ENCODE data around the gene COLGALT1. TPM values are rescaled to one million over a fixed set of nuclear protein-coding genes. Genes with fewer than 3 reads are reported as not detected.

The COLGALT1 gene
- total RNA-seq, 2 experiments from 2014 or later: 74.6 to 75.0 TPM

DNA sequence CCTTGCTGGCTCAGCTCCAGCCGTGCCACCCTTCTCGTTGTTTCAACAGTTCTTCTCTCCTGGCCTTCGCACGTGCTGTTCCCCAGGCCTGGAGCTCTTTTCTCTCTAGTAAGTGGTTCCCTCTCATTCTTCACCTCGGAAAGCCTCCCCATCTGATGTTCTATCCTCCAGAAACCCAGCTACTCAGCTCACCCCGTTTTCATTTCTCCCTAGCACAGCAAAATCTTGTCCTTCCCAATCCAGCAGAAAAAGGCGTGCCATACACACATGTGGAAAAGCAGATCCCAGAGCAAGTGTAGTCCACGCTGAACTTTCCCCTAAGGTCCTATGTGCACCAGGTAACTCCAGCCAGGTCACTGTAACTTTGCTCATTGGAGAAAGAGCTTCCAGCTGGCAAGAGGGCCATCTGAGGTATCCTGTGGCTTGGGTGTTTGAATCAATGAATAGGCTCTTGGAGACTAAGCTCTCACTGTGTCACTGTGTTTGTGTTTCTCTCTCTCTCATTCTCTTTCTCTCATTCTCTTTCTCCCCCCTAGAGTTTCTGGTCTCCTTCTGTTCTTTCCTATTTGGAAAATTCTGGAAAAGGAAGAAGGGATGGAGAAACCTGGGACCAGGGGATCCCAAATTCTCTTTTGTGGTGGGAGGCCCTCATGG is 49.0 kb downstream of the COLGALT1 start:
- Mint-ChIP-seq H3K36me3 (ENCODE audit: low read depth) (no peaks in the 10 kb centered on the region), H3K4me1 (ENCODE audit: low read depth) (peaks cover 7% of the 10 kb centered on the region), H3K27me3 (ENCODE audit: low read depth) (peaks cover 33% of the 10 kb centered on the region), H3K27ac (no peak overlapping the region), H3K4me3 (no peak overlapping the region), H3K9me3 (ENCODE audit: insufficient read depth) (no peaks in the 10 kb centered on the region)
- ATAC-seq (no peak), DNase-seq (no peak)
- POLR2A ChIA-PET: no interaction called here
- CTCF ChIA-PET: interaction anchor here (0.7 to 3.7 kb wide), 7 partner anchors 17 to 255 kb away, joined by 3 to 23 read pairs (median 3); partner anchors contain the start of genes FCHO1 and RPL18A

DNA sequence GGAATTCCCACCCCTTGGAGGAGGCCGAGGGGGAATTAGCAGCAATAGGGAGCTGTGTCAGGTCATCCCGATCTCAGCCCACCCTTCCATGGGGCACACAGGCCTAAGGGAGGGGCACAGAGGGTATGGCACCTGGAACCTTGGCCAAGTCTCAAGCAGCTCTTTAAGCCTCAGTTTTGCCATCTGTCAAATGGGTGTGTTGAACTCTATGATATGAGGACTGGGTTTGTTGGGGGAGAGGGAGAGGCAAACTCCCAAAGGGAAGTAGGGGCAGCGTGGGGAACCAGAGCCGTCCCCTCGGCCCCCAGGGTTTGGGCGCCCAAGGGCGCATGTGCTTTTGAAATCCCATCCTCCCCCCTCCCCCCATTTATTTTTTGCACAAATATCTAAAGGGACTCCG is 49.7 kb downstream of the COLGALT1 start:
- POLR2A ChIA-PET: interaction anchor here (1.3 kb wide), 1 partner anchor 11 kb away, joined by 3 read pairs; no protein-coding TSS in a partner anchor
- peak overlapping the region; percentile 16 for H3K4me3 Mint-ChIP-seq

DNA sequence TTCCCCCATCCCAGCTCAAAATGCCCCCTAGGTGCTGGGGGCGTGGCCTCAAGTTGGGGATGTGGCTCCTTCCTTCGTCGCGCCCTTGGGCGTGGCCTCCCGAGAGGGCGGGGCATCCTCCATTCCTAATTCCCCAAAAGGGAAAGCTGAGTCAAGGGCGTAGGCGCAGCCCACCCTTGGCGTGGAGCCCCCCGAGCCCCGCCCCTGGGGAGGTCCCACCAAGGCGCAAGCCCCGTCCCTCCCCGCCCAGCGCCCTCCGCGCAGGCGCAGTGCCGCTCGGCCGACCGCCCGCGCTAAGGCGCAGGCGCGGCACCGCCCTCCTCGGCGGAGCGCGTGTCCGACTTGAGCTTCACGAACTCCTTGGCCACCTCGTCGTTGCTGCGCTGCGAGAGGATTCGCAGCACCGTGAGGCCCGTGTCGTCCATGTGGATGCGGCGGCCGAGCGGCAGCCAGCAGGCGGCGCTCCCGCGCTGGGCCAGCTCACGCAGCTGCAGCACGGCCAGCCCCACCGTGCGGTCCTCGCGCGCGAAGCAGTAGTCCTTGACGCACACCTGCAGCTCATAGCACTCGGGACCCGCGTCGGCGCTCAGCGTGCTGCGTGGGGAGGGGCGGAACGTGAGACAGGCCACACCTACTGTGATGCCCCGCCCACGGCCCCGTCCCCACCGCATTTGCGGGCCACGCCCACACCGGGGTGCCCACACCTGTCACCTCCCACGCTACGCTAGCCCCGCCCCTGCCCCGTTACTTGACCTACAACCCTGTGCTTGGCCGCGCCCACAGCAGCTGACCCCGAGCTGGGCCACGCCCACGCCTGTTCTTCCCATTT is 50.5 kb downstream of the COLGALT1 start:
- peak; percentile 80 for DNase-seq
- Mint-ChIP-seq H3K4me3 (peak overlapping the region; percentile 58), H3K4me1 (ENCODE audit: low read depth) (peaks cover 7% of the 10 kb centered on the region), H3K9me3 (ENCODE audit: insufficient read depth) (no peaks in the 10 kb centered on the region), H3K36me3 (ENCODE audit: low read depth) (no peaks in the 10 kb centered on the region), H3K27ac (peak overlapping the region; percentile 51), H3K27me3 (ENCODE audit: low read depth) (peaks cover 32% of the 10 kb centered on the region)
- ChIA-PET CTCF (interaction anchor here (0.6 to 3.7 kb wide), 16 partner anchors 11 to 274 kb away, joined by 3 to 23 read pairs (median 4); partner anchors contain the start of genes FCHO1 and RPL18A), POLR2A (interaction anchor here (0.5 to 1.4 kb wide), 6 partner anchors 11 to 1768 kb away, joined by 3 to 7 read pairs (median 4); partner anchors contain the start of genes CCDC124, JAK3 and MAP1S)
- peak; percentile 87 for ATAC-seq

More for the DNA sequence above, 49.7 kb downstream of the COLGALT1 start:
- ATAC-seq (no peak), DNase-seq (no peak)
- Mint-ChIP-seq H3K36me3 (ENCODE audit: low read depth) (no peaks in the 10 kb centered on the region), H3K27ac (no peak overlapping the region), H3K27me3 (ENCODE audit: low read depth) (peaks cover 33% of the 10 kb centered on the region), H3K4me1 (ENCODE audit: low read depth) (peaks cover 7% of the 10 kb centered on the region), H3K9me3 (ENCODE audit: insufficient read depth) (no peaks in the 10 kb centered on the region)
- CTCF ChIA-PET: interaction anchor here (0.7 to 3.7 kb wide), 6 partner anchors 17 to 275 kb away, joined by 3 to 23 read pairs (median 4); partner anchors contain the start of genes FCHO1 and RPL18A

DNA sequence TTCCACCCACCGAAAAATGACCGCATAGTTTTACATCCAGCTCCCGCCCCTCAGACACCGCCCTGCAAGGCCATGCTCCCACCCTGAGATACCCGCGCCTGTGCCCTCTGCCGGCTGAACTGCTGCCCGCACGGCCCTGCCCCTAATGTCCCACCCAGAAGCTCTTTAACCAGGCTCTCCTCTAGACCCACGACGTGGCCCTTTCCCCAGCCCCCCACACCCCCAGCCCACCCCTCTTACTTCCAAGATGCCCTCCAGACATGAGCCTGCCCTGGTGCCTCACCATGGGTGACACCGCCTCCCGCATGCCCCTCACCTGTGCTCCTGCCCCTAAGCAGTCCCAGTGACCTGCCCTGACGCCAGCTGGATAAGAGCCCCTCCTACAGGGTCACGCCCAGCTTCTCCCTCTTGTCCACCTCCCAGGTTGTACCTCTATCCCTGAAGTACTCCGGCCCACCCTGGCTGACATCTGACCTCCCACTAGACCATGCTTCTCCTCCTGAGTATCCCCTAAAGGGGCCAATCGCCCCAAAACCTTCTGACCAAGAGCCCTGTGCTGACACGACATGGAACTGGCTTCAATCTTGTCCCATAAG is 51.2 kb downstream of the COLGALT1 start:
- POLR2A ChIA-PET: interaction anchor here (0.8 to 1.4 kb wide), 4 partner anchors 10 to 326 kb away, joined by 3 to 5 read pairs (median 4); partner anchors contain the start of genes CCDC124, JAK3 and MAP1S
- DNase-seq (no peak), ATAC-seq (peak; percentile 47)
- H3K36me3 Mint-ChIP-seq (ENCODE audit: low read depth): no peaks in the 10 kb centered on the region
- CTCF ChIA-PET: interaction anchor here (0.6 to 3.7 kb wide), 12 partner anchors 12 to 253 kb away, joined by 3 to 23 read pairs (median 4); partner anchors contain the start of gene RPL18A
- peaks cover 26% of the 10 kb centered on the region for H3K27me3 Mint-ChIP-seq (ENCODE audit: low read depth)
- no peaks in the 10 kb centered on the region for H3K9me3 Mint-ChIP-seq (ENCODE audit: insufficient read depth)
- peak overlapping the region; percentile 58 for H3K4me3 Mint-ChIP-seq
- peak overlapping the region; percentile 51 for H3K27ac Mint-ChIP-seq
- peaks cover 7% of the 10 kb centered on the region for H3K4me1 Mint-ChIP-seq (ENCODE audit: low read depth)

DNA sequence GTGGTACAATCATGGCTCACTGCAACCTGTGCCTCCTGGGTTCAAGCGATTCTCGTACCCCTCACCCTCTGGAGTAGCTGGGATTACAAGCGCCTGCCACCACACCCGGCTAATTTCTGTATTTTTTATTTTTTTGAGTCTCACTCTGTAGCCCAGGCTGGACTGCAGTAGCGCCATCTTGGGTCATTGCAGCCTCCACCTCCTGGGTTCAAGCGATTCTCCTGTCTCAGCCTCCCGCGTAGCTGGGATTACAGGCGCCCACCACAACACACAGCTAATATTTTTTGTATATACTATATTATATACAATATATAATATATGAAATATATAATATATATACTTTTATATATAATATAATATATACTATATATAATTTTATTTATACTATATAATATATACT is 52.5 kb downstream of the COLGALT1 start:
- Mint-ChIP-seq H3K4me1 (ENCODE audit: low read depth) (peaks cover 7% of the 10 kb centered on the region), H3K27ac (no peak overlapping the region), H3K27me3 (ENCODE audit: low read depth) (peaks cover 18% of the 10 kb centered on the region), H3K9me3 (ENCODE audit: insufficient read depth) (no peaks in the 10 kb centered on the region), H3K36me3 (ENCODE audit: low read depth) (no peaks in the 10 kb centered on the region), H3K4me3 (no peak overlapping the region)
- no peak for DNase-seq
- POLR2A ChIA-PET: no interaction called here
- no peak for ATAC-seq
- CTCF ChIA-PET: interaction anchor here (3.7 kb wide), 1 partner anchor 14 kb away, joined by 23 read pairs; no protein-coding TSS in a partner anchor

- Mint-ChIP-seq H3K27me3 (ENCODE audit: low read depth) (peaks cover 5% of the 10 kb centered on the region), H3K27ac (no peak overlapping the region), H3K4me1 (ENCODE audit: low read depth) (peaks cover 7% of the 10 kb centered on the region), H3K36me3 (ENCODE audit: low read depth) (no peaks in the 10 kb centered on the region), H3K4me3 (no peak overlapping the region), H3K9me3 (ENCODE audit: insufficient read depth) (no peaks in the 10 kb centered on the region)
- DNase-seq: no peak
- POLR2A ChIA-PET: no interaction called here
- ATAC-seq: no peak
- CTCF ChIA-PET: interaction anchor here (1.3 to 2.4 kb wide), 3 partner anchors 11 to 115 kb away, joined by 3 to 15 read pairs (median 6); no protein-coding TSS in a partner anchor
Measured at GRCh38 chr19:17610384-17610783, 54.9 kb downstream of the COLGALT1 start.

GRCh38 chr19:17611462-17612244 is 56.2 kb downstream of the COLGALT1 start:
- ATAC-seq (no peak), DNase-seq (no peak)
- no peak overlapping the region for H3K27ac Mint-ChIP-seq
- POLR2A ChIA-PET: no interaction called here
- H3K4me3 Mint-ChIP-seq: no peak overlapping the region
- CTCF ChIA-PET: interaction anchor here (2.4 kb wide), 1 partner anchor 10 kb away, joined by 15 read pairs; no protein-coding TSS in a partner anchor
- no peaks in the 10 kb centered on the region for H3K36me3 Mint-ChIP-seq (ENCODE audit: low read depth)
- H3K27me3 Mint-ChIP-seq (ENCODE audit: low read depth): peaks cover 8% of the 10 kb centered on the region
- H3K9me3 Mint-ChIP-seq (ENCODE audit: insufficient read depth): no peaks in the 10 kb centered on the region
- peaks cover 5% of the 10 kb centered on the region for H3K4me1 Mint-ChIP-seq (ENCODE audit: low read depth)

GRCh38 chr19:17614476-17614875 is 59.0 kb downstream of the COLGALT1 start:
- DNase-seq (no peak), ATAC-seq (no peak)
- Mint-ChIP-seq H3K4me3 (no peak overlapping the region), H3K27me3 (ENCODE audit: low read depth) (peaks cover 21% of the 10 kb centered on the region), H3K27ac (no peak overlapping the region), H3K4me1 (ENCODE audit: low read depth) (peaks cover 2% of the 10 kb centered on the region), H3K36me3 (ENCODE audit: low read depth) (no peaks in the 10 kb centered on the region), H3K9me3 (ENCODE audit: insufficient read depth) (no peaks in the 10 kb centered on the region)
- POLR2A ChIA-PET: interaction anchor here (0.6 kb wide), 1 partner anchor 92 kb away, joined by 3 read pairs; no protein-coding TSS in a partner anchor
- CTCF ChIA-PET: no interaction called here

DNA sequence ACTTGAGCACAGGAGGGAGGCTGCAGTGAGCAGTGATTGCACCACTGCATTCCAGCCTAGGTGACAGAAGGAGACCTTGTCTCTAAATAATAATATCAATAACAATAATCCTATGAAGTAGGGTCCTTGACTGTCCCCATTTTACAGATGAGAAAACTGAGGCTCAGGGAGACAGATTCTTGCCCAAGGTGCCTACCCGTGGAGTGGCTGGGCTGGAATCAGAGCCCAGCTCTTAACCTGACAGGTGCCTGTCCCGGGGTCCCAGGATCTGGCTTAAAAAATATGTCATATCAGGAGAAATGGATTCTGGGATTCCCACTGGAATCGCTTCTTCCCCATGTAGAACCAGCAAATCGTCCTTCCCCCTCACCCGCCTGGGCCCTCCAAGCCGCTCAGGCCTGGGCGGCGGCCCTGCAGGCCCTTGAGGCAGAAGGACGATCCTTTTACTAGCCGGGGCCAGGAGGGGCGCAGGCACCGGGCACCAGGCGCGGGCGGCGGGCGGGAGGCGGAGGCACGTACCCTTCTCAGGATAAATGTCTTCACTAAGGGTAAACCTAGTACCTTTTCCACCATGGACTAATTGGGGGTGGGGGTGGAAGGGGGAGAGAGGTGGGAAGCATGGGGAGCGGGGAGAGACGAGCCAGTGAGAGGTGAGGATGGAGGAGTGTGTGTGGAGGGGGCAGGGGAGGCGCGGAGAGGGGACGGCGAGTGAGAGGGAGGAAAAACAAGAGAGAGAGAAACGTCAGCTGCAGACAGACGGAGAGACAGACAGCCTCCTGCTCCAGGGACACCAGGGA is 60.6 kb downstream of the COLGALT1 start:
- ChIA-PET POLR2A (interaction anchor here (1.1 kb wide), 1 partner anchor 10 kb away, joined by 3 read pairs; no protein-coding TSS in a partner anchor), CTCF (interaction anchor here (0.6 to 0.9 kb wide), 2 partner anchors 10 to 234 kb away, joined by 3 read pairs; no protein-coding TSS in a partner anchor)
- ATAC-seq (peak; percentile 24), DNase-seq (no peak)
- H3K36me3 Mint-ChIP-seq (ENCODE audit: low read depth): no peaks in the 10 kb centered on the region
- no peak overlapping the region for H3K27ac Mint-ChIP-seq
- H3K9me3 Mint-ChIP-seq (ENCODE audit: insufficient read depth): no peaks in the 10 kb centered on the region
- H3K4me3 Mint-ChIP-seq: no peak overlapping the region
- H3K27me3 Mint-ChIP-seq (ENCODE audit: low read depth): peaks cover 21% of the 10 kb centered on the region
- peaks cover 2% of the 10 kb centered on the region for H3K4me1 Mint-ChIP-seq (ENCODE audit: low read depth)

- no peaks in the 10 kb centered on the region for H3K9me3 Mint-ChIP-seq (ENCODE audit: insufficient read depth)
- POLR2A ChIA-PET: interaction anchor here (1.1 kb wide), 1 partner anchor 11 kb away, joined by 3 read pairs; no protein-coding TSS in a partner anchor
- peaks cover 21% of the 10 kb centered on the region for H3K27me3 Mint-ChIP-seq (ENCODE audit: low read depth)
- CTCF ChIA-PET: interaction anchor here (0.6 to 0.9 kb wide), 2 partner anchors 11 to 233 kb away, joined by 3 read pairs; no protein-coding TSS in a partner anchor
- no peak overlapping the region for H3K27ac Mint-ChIP-seq
- no peak overlapping the region for H3K4me3 Mint-ChIP-seq
- no peak for DNase-seq
- H3K36me3 Mint-ChIP-seq (ENCODE audit: low read depth): no peaks in the 10 kb centered on the region
- H3K4me1 Mint-ChIP-seq (ENCODE audit: low read depth): peaks cover 2% of the 10 kb centered on the region
- ATAC-seq: no peak
Measured at GRCh38 chr19:17616686-17616960, 61.2 kb downstream of the COLGALT1 start.

All from activated CD8-positive, alpha-beta T cell treated with anti-CD3 and anti-CD28 coated beads, Interleukin-2, amount 10 ng/mL, durations not matched to agents 7 days and 5 days (primary cell).